ENCODE measurements around the gene TBC1D8.

DNA sequence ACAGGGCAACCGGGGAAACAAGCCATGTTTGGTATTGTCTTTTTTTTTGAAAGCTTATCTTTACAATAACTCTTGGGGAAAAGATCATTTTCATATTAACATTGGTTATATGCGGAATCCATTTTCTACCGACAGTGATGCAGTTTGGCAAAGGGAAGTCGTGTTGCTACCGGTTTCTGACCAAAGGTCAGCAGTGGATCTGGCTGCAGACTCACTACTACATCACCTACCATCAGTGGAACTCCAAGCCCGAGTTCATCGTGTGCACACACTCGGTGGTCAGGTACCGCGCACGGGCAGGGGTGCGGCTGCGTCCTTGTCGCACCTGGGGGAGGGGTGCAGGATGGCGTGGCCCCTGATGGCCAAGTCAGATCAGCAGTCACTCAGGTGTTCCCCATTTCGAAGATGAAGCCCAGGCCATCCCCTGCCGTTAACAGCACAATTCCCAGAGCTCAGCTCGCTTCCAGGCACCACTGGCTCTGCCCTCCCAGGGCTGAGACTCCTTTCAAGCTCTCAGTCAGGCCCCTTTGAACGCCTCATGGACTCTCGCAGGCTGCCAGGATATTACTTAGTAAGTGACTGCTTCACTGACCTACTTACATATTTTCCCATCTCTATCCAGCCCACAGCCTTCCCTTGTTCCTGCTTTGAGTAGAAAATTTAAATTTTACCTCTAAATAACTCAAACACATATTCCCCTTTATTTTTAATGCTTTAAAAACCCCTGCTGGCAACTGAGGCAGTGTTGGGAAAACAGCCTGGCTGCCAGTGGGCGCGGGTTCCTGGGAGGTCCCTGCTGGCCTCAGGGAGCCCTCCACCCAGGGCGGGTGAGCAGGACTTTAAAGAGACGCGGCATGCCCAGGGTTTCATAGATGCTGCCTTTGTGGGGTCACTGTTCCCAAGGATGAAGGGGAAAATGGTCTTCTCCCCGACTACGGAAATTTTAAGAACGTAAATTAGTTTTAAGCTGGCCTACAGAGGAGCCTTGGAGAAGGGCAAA, 182.7 kb downstream of the TBC1D8 start:
- no peak for TF ChIP-seq POLR2AphosphoS5 (IDR thresholded peaks at IDR 0.05; ENCODE audit: borderline replicate concordance, low read depth, low read length)
- no peak for TF ChIP-seq EZH2 (IDR thresholded peaks at IDR 0.05)
